GM13976 (cell line): ENCODE data around the gene CADM2.

Experiments used
- DNase-seq: peaks from one replicate; pipeline ENCODE4 v3.0.0; 2012; ENCODE audit warnings: low spot score
- CTCF ChIP-seq: IDR thresholded peaks from 2 replicates; pipeline ENCODE4 v1.5.1; 2012; ENCODE audit warnings: borderline replicate concordance, mild to moderate bottlenecking; ENCODE audit not compliant: insufficient read depth; ENCODE audit errors: extremely low read depth, missing control alignments, control extremely low read depth
- in situ Hi-C: fragments of 300-500 bp; cut with MboI; formaldehyde crosslinking; loops from one replicate; pipeline ENCODE4 v1.12.0; 2022; ENCODE audit warnings: low sequenced_read_pairs, mixed read lengths, inconsistent platforms; ENCODE audit not compliant: unreplicated experiment

Gene CADM2

GRCh38 chr3:85030052-85030451 lies 71.3 kb downstream of the CADM2 start:
- TF ChIP-seq CTCF = no peak
- in situ Hi-C loops = no loop called here
- DNase-seq = no peak

- no peak for DNase-seq
- in situ Hi-C loops = no loop called here
- no peak for TF ChIP-seq CTCF
Measured at GRCh38 chr3:85037203-85037602, 78.4 kb downstream of the CADM2 start.

- DNase-seq = no peak
- in situ Hi-C loops = no loop called here
- TF ChIP-seq CTCF = no peak
Measured at GRCh38 chr3:85041001-85041400, 82.2 kb downstream of the CADM2 start.

GRCh38 chr3:85041562-85042055 lies 82.8 kb downstream of the CADM2 start:
- DNase-seq = no peak
- TF ChIP-seq CTCF = no peak
- in situ Hi-C loops = no loop called here

GRCh38 chr3:85050821-85051220 lies 92.0 kb downstream of the CADM2 start:
- no peak for DNase-seq
- in situ Hi-C loops = no loop called here
- TF ChIP-seq CTCF = no peak

- TF ChIP-seq CTCF = no peak
- in situ Hi-C loops = no loop called here
- DNase-seq = no peak
Measured at GRCh38 chr3:85051786-85052185, 93.0 kb downstream of the CADM2 start.

GRCh38 chr3:85053626-85054025 lies 94.8 kb downstream of the CADM2 start:
- no peak for TF ChIP-seq CTCF
- DNase-seq = no peak
- in situ Hi-C loops = no loop called here
